Prostate gland (tissue), 2 donors: ENCODE data around the gene C1QL2. TPM values are rescaled to one million over a fixed set of nuclear protein-coding genes. Genes with fewer than 3 reads are reported as not detected.
A peak's percentile ranks its signal among the peaks of the same experiment; 100 is the strongest.

Source experiments
- DNase-seq: peaks from one replicate; pipeline ENCODE4 v3.0.0-alpha.2; 2019; ENCODE audit warnings: low spot score
- H3K27ac ChIP-seq, 2 donors: fragments of 200-600 bp; sonication (generic); 2 replicates each; pipeline ENCODE4 v1.5.1; 2017 to 2019
- H3K27me3 ChIP-seq: fragments of 200-600 bp; sonication (generic); replicated peaks from 2 replicates; pipeline ENCODE4 v1.5.1; 2019; ENCODE audit not compliant: insufficient read depth
- H3K36me3 ChIP-seq, 2 donors: fragments of 200-600 bp; sonication (generic); 1 replicate in 1 of 2; 2 replicates in 1 of 2; pipeline versions ENCODE4 v1.5.1 to v1.8.1; 2017 to 2019
- H3K4me1 ChIP-seq: fragments of 200-600 bp; sonication (generic); replicated peaks from 2 replicates; pipeline ENCODE4 v1.5.1; 2019
- H3K4me3 ChIP-seq, 2 donors: fragments of 200-600 bp; sonication (generic); 2 replicates each; pipeline ENCODE4 v1.5.1; 2017 to 2019
- H3K9me3 ChIP-seq: fragments of 200-600 bp; sonication (generic); 2 replicates; pipeline ENCODE4 v1.5.1; 2017
- POLR2A ChIP-seq: fragments of 450-650 bp; IDR thresholded peaks from one replicate; pipeline ENCODE4 v1.6.1; 2016; ENCODE audit warnings: antibody characterized with exemption, mild to moderate bottlenecking
- POLR2AphosphoS5 ChIP-seq: sonication (generic); formaldehyde crosslinking; IDR thresholded peaks from one replicate; pipeline ENCODE4 v1.6.1; 2017; ENCODE audit warnings: antibody characterized with exemption
- WGBS: methylation state at CpG from one replicate; pipeline ENCODE4 v1.1.5; 2018; 5-methylcytosine and 5-hydroxymethylcytosine counted together
- intact Hi-C: fragments of 100-400 bp; cut with DNase I; formaldehyde crosslinking; loops from one replicate; pipeline ENCODE4 v1.14.2; 2022
- total RNA-seq, 2 donors: library from RNA; depleted of rRNA; stranded (reverse); fragments of >200 nt; gene quantifications; one replicate each; pipeline ENCODE4 v1.1.0, GENCODE V29; 2016
- TF ChIP-seq, protein P1 (sequence below), 4 experiments: fragments of 200-600 bp in 2 of 4; fragments of 450-650 bp in 2 of 4; sonication (generic) in 2 of 4; IDR thresholded peaks; 1 replicate in 3 of 4; 2 replicates in 1 of 4; pipeline ENCODE4 v1.5.1; 2016 to 2019; ENCODE audit warnings: antibody characterized with exemption in 4 of 4, mild to moderate bottlenecking in 2 of 4, moderate library complexity in 2 of 4

Gene C1QL2
- total RNA-seq, 2 donors from 2014 or later, result 0.23 to 1.4 TPM

DNA sequence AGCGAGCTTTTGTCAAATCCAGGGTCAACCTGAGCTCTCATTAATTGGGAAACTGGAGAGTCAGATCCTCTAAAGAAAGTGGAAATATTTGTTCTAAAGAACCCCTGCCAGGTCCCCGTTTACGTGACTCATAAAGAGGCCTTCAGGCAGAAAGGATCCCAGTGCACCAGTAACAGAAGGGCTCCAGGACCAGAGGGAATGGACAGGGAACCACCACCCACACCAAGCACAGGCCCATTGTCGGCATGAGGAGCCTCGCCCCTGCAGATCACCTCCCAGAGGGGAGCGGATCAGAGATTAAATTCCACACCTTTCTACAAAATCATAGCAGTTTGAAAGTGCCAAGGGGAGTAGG lies 16.4 kb upstream of the C1QL2 start:
- TF ChIP-seq POLR2A, result no peak
- no peak for TF ChIP-seq POLR2AphosphoS5
- TF ChIP-seq, protein P1, sequence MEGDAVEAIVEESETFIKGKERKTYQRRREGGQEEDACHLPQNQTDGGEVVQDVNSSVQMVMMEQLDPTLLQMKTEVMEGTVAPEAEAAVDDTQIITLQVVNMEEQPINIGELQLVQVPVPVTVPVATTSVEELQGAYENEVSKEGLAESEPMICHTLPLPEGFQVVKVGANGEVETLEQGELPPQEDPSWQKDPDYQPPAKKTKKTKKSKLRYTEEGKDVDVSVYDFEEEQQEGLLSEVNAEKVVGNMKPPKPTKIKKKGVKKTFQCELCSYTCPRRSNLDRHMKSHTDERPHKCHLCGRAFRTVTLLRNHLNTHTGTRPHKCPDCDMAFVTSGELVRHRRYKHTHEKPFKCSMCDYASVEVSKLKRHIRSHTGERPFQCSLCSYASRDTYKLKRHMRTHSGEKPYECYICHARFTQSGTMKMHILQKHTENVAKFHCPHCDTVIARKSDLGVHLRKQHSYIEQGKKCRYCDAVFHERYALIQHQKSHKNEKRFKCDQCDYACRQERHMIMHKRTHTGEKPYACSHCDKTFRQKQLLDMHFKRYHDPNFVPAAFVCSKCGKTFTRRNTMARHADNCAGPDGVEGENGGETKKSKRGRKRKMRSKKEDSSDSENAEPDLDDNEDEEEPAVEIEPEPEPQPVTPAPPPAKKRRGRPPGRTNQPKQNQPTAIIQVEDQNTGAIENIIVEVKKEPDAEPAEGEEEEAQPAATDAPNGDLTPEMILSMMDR (IDR thresholded peaks at IDR 0.05), result no peak
- WGBS, result 59% methylated on average over 6 of the region's 6 CpGs
- intact Hi-C loops, result no loop called here
- DNase-seq, result no peak
- no peaks in the 10 kb centered on the region for H3K36me3 ChIP-seq
- H3K4me3 ChIP-seq, result no peak overlapping the region
- no peaks in the 10 kb centered on the region for H3K9me3 ChIP-seq
- H3K4me1 ChIP-seq, result no peaks in the 10 kb centered on the region
- H3K27me3 ChIP-seq, result no peaks in the 10 kb centered on the region
- H3K27ac ChIP-seq, result no peak overlapping the region

- DNase-seq, result no peak
- WGBS, result 60% methylated on average over 20 of the region's 22 CpGs
- intact Hi-C loops, result no loop called here
These were observed 15.9 kb upstream of the C1QL2 start for GRCh38 chr2:119174216-119174992.

DNA sequence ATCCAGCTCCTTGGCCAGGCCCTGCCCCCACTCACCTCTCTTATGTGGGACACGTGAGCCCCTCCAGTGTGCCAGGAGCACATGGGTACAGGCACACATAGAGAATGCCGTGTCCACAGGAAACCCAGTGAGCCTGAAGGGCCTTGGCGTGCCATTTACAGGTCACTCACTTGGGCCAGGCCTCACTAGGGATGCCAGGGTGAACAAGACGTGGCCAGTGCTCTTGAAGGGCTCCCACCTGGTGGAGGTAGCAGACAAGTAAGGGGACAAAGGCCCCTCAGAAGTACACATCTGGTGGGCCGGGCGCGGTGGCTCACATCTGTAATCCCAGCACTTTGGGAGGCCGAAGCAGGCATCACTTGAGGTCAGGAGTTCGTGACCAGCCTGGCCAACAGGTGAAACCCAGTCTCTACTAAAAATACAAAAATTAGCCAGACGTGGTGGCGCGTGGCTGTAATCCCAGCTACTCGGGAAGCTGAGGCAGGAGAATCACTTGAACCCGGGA lies 15.1 kb upstream of the C1QL2 start:
- TF ChIP-seq, protein P1 (IDR thresholded peaks at IDR 0.05), result no peak
- TF ChIP-seq POLR2AphosphoS5, result no peak
- no peak for TF ChIP-seq POLR2A
- Histone ChIP-seq H3K27me3 (no peaks in the 10 kb centered on the region), H3K4me3 (no peak overlapping the region), H3K27ac (no peak overlapping the region), H3K9me3 (no peaks in the 10 kb centered on the region), H3K36me3 (no peaks in the 10 kb centered on the region), H3K4me1 (no peaks in the 10 kb centered on the region)
- intact Hi-C loops, result no loop called here
- 96% methylated on average over 14 of the region's 14 CpGs for WGBS
- DNase-seq, result no peak

More at GRCh38 chr2:119174216-119174992, 15.9 kb upstream of the C1QL2 start:
- Histone ChIP-seq H3K36me3 (no peaks in the 10 kb centered on the region), H3K27ac (no peak overlapping the region), H3K4me1 (no peaks in the 10 kb centered on the region), H3K27me3 (no peaks in the 10 kb centered on the region), H3K9me3 (no peaks in the 10 kb centered on the region), H3K4me3 (no peak overlapping the region)
- TF ChIP-seq, protein P1 (IDR thresholded peaks at IDR 0.05), result peak in 3 of 4 experiments; percentile 20 to 56 (median 46)
- TF ChIP-seq POLR2A, result no peak

DNA sequence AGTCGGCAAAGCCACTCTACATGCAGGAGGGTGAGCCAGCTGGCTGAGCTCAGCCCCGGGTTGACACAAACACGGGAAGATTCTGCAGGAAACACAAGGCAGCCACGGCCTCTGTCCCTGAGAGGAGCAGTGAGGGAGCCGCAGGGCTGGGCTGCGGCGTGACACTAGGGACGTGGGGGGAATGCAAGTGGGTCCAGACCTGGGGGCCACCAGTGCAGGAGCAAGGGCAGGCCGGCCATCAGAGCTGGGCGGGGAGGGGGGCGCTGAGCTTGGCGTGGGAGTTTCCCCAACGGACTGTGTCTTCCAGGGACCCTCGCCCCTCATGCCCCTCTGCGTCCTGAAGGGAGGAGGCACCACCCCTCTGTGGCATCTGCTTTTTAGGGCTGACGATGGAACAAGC lies 12.0 kb upstream of the C1QL2 start:
- Histone ChIP-seq H3K4me3 (no peak overlapping the region), H3K36me3 (no peaks in the 10 kb centered on the region), H3K9me3 (no peaks in the 10 kb centered on the region), H3K27me3 (no peaks in the 10 kb centered on the region), H3K27ac (no peak overlapping the region), H3K4me1 (no peaks in the 10 kb centered on the region)
- no peak for DNase-seq
- no peak for TF ChIP-seq POLR2AphosphoS5
- 67% methylated on average over 16 of the region's 16 CpGs for WGBS
- intact Hi-C loops, result no loop called here

DNA sequence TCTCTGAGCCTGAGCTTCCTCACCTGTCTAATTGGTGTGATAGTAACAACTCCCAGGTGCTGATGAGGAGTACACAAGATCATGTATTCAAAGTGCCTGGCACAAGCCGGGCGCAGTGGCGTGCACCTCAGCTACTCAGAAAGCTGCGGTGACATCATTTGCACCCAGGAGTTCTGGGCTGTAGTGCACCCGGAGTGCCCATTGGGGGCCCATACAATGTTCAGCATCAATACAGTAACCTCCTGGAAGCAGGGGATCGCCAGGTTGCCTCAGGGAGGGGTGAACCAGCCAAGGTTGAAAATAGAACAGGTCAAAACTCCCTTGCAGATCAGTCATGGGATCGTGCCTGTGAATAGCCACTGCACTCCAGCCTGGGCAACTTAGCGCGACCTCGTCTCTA lies 11.2 kb upstream of the C1QL2 start:
- no peak overlapping the region for H3K27ac ChIP-seq
- no peaks in the 10 kb centered on the region for H3K4me1 ChIP-seq
- peaks cover 2% of the 10 kb centered on the region for H3K27me3 ChIP-seq
- DNase-seq, result no peak
- no peak overlapping the region for H3K4me3 ChIP-seq
- TF ChIP-seq POLR2AphosphoS5 (no peak), POLR2A (no peak)
- TF ChIP-seq, protein P1 (IDR thresholded peaks at IDR 0.05), result no peak
- WGBS, result 86% methylated on average over 10 of the region's 10 CpGs
- no peaks in the 10 kb centered on the region for H3K9me3 ChIP-seq
- intact Hi-C loops, result no loop called here
- H3K36me3 ChIP-seq, result no peaks in the 10 kb centered on the region
